ENCODE measurements around the gene OR2V2.

OR2V2 gene

DNA sequence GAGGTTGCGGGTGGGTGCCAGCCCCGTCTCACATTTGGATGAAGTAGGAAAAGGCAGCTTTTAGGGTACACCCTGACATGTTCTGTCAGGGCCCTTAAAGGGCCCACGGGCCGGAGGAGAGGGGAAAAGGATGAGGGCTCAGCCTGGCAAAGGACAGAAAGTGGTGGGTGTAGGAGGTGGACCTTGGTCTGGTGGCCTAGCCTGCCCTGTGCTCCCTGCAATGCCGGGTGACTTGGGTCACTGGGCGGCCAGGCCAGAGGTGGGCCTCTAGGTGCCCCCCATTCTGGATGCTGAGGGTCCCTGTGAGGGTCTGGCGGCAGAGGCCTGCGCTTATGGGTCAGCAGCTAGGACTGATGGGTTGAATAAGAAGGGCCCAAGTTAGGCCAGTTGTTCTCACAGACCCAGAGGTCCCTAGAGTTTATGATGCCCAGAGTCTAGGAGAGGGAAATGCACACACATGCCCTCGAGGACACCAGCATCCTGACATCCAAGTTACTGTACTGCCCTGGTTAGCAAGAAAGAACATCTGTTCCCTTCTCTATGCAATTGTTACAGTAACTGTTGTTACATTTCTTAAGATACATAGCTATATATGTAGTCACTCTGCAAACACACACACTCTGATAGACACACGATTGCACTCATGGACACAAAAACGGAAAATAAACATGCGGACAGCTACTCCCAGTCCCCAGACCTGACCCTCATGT is 45.1 kb downstream of the OR2V2 start:
- Histone ChIP-seq H3K27me3 (ENCODE audit: control insufficient read depth, low read length) (no peaks in the 10 kb centered on the region), H3K79me2 (ENCODE audit: control insufficient read depth, low read length) (peaks cover 9% of the 10 kb centered on the region), H4K20me1 (ENCODE audit: control insufficient read depth, insufficient read depth, low read depth, low read length) (no peaks in the 10 kb centered on the region)

DNA sequence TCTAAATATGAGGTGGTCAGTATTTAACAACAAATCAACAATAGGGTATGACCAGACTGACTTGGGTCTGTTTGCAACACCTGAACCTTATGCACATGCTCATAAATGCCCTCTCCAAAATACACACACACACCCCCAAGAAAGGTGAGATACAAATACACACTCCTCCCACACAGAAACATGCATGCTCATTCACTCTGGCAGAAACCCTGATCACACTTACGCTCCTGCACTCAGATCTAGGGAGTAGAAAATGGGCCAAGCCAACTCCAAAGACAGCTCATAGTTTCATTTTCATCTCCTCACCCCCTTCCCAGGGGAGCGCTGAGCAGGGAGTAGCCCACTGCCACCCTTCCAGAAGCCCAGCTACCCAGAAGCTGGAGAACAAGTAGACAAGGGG is 46.3 kb downstream of the OR2V2 start:
- Histone ChIP-seq H3K27ac (ENCODE audit: low read depth, low read length) (no peak overlapping the region), H3F3A (ENCODE audit: control insufficient read depth, insufficient read depth) (peaks cover 10% of the 10 kb centered on the region), H3K79me2 (ENCODE audit: control insufficient read depth, low read length) (peaks cover 9% of the 10 kb centered on the region), H3K4me3 (ENCODE audit: low read length) (no peak overlapping the region), H3K27me3 (ENCODE audit: control insufficient read depth, low read length) (no peaks in the 10 kb centered on the region), H3K9me3 (ENCODE audit: control insufficient read depth, insufficient read depth, low read length) (no peaks in the 10 kb centered on the region), H3K36me3 (ENCODE audit: control insufficient read depth, low read length) (no peaks in the 10 kb centered on the region), H3K4me2 (ENCODE audit: low read length) (no peak overlapping the region), H4K20me1 (ENCODE audit: control insufficient read depth, insufficient read depth, low read depth, low read length) (no peaks in the 10 kb centered on the region), H3K4me1 (ENCODE audit: control insufficient read depth, low read length) (peaks cover 21% of the 10 kb centered on the region), H3K9me2 (replicated peaks; ENCODE audit: control insufficient read depth, low read length) (no peaks in the 10 kb centered on the region)
- TF ChIP-seq, protein P1, sequence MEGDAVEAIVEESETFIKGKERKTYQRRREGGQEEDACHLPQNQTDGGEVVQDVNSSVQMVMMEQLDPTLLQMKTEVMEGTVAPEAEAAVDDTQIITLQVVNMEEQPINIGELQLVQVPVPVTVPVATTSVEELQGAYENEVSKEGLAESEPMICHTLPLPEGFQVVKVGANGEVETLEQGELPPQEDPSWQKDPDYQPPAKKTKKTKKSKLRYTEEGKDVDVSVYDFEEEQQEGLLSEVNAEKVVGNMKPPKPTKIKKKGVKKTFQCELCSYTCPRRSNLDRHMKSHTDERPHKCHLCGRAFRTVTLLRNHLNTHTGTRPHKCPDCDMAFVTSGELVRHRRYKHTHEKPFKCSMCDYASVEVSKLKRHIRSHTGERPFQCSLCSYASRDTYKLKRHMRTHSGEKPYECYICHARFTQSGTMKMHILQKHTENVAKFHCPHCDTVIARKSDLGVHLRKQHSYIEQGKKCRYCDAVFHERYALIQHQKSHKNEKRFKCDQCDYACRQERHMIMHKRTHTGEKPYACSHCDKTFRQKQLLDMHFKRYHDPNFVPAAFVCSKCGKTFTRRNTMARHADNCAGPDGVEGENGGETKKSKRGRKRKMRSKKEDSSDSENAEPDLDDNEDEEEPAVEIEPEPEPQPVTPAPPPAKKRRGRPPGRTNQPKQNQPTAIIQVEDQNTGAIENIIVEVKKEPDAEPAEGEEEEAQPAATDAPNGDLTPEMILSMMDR (IDR thresholded peaks at IDR 0.05; ENCODE audit: low read depth, low read length, poor library complexity, severe bottlenecking), result no peak
- no peak for TF ChIP-seq EZH2phosphoT487 (IDR thresholded peaks at IDR 0.05; ENCODE audit: borderline replicate concordance, low read length)

More for the DNA sequence above, 45.1 kb downstream of the OR2V2 start:
- H3K4me1 ChIP-seq (ENCODE audit: control insufficient read depth, low read length), result peaks cover 17% of the 10 kb centered on the region
- H3K4me3 ChIP-seq (ENCODE audit: low read length), result peak overlapping the region; percentile 94
- TF ChIP-seq, protein P1 (IDR thresholded peaks at IDR 0.05; ENCODE audit: low read depth, low read length, poor library complexity, severe bottlenecking), result no peak
- TF ChIP-seq EZH2phosphoT487 (IDR thresholded peaks at IDR 0.05; ENCODE audit: borderline replicate concordance, low read length), result no peak
- peak overlapping the region; percentile 80 for H3K27ac ChIP-seq (ENCODE audit: low read depth, low read length)
- no peaks in the 10 kb centered on the region for H3K36me3 ChIP-seq (ENCODE audit: control insufficient read depth, low read length)
- H3K9me3 ChIP-seq (ENCODE audit: control insufficient read depth, insufficient read depth, low read length), result no peaks in the 10 kb centered on the region
- H3K9me2 ChIP-seq (replicated peaks; ENCODE audit: control insufficient read depth, low read length), result no peaks in the 10 kb centered on the region
- peak overlapping the region; percentile 98 for H3K4me2 ChIP-seq (ENCODE audit: low read length)
- peaks cover 11% of the 10 kb centered on the region for H3F3A ChIP-seq (ENCODE audit: control insufficient read depth, insufficient read depth)

DNA sequence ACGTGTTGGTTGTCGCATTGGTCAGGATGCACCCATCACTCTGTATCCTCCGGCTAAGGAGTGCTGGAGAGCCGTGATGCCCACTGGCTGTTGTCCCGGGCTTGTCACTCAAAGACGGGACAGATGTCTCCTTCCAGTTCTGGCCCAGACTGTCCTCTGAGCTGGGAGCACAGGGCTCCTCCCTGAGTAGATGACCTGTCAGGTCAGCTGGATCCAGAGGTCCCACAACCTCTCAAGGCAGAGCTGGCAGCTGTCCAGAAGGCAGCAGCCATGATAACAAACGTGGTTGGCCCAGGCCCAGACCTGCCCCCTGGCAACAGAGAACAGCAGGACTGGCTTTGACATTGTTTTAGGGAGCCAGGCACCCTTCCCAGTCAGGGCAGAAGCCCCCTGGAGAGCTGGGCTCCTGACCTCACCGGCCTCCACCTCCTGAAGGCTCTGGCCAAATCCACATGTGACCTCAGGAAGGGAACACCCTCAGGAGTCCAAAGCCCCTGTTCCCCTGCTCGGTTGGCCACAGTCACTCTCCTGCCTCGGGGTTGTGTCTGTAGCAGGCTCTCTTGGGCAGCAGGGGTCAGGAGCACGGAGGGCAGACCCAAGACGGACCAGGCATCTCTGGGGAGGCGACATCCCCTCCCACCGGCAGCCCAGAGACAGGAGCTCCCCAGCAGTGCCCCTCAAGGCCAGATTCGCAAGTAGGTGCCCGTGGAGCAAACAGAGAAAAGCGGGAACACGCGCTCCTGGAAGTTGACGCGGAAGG is 47.3 kb downstream of the OR2V2 start:
- Histone ChIP-seq H3K4me1 (ENCODE audit: control insufficient read depth, low read length) (peaks cover 31% of the 10 kb centered on the region), H3K4me3 (ENCODE audit: low read length) (no peak overlapping the region), H3K36me3 (ENCODE audit: control insufficient read depth, low read length) (no peaks in the 10 kb centered on the region), H3K27me3 (ENCODE audit: control insufficient read depth, low read length) (peaks cover under 1% of the 10 kb centered on the region), H3K27ac (ENCODE audit: low read depth, low read length) (no peak overlapping the region), H3K9me3 (ENCODE audit: control insufficient read depth, insufficient read depth, low read length) (no peaks in the 10 kb centered on the region), H3K4me2 (ENCODE audit: low read length) (no peak overlapping the region), H3K79me2 (ENCODE audit: control insufficient read depth, low read length) (peaks cover 9% of the 10 kb centered on the region), H3K9me2 (replicated peaks; ENCODE audit: control insufficient read depth, low read length) (no peaks in the 10 kb centered on the region), H3F3A (ENCODE audit: control insufficient read depth, insufficient read depth) (peaks cover 17% of the 10 kb centered on the region), H4K20me1 (ENCODE audit: control insufficient read depth, insufficient read depth, low read depth, low read length) (no peaks in the 10 kb centered on the region)
- TF ChIP-seq EZH2phosphoT487 (IDR thresholded peaks at IDR 0.05; ENCODE audit: borderline replicate concordance, low read length), result no peak
- TF ChIP-seq, protein P1 (IDR thresholded peaks at IDR 0.05; ENCODE audit: low read depth, low read length, poor library complexity, severe bottlenecking), result no peak

Data from DOHH2 (cell line).